HG02840 (cell line): Measurements from ENCODE around the gene ZNF672.

Experiments used
- ATAC-seq: cut with Tn5 transposase; IDR thresholded peaks from one replicate; pipeline ENCODE4 v1.9.1; 2021; ENCODE audit warnings: mild to moderate bottlenecking, moderate library complexity, moderate number of reproducible peaks; ENCODE audit not compliant: unreplicated experiment, low FRiP score

The ZNF672 gene

GRCh38 chr1:248831842-248832241 is 6.2 kb upstream of the ZNF672 start:
- no peak for ATAC-seq

- no peak for ATAC-seq
Observed at GRCh38 chr1:248834343-248834940, 3.6 kb upstream of the ZNF672 start.

- no peak for ATAC-seq
Observed at GRCh38 chr1:248837045-248837780, 811 bp upstream of the ZNF672 start.

- ATAC-seq = peak; percentile 60
Observed at GRCh38 chr1:248838357-248839167, 538 bp downstream of the ZNF672 start.

GRCh38 chr1:248839168-248839555 is 1.1 kb downstream of the ZNF672 start:
- no peak for ATAC-seq

GRCh38 chr1:248840946-248841345 is 2.9 kb downstream of the ZNF672 start:
- no peak for ATAC-seq

- no peak for ATAC-seq
Observed at GRCh38 chr1:248841702-248842395, 3.8 kb downstream of the ZNF672 start.

GRCh38 chr1:248842781-248843331 is 4.8 kb downstream of the ZNF672 start:
- ATAC-seq = no peak

GRCh38 chr1:248843687-248844086 is 5.7 kb downstream of the ZNF672 start:
- ATAC-seq = no peak

- ATAC-seq = no peak
Observed at GRCh38 chr1:248844526-248844925, 6.5 kb downstream of the ZNF672 start.

GRCh38 chr1:248847181-248847955 is 9.3 kb downstream of the ZNF672 start:
- ATAC-seq = no peak

- no peak for ATAC-seq
Observed at GRCh38 chr1:248847956-248848561, 10.0 kb downstream of the ZNF672 start.

- no peak for ATAC-seq
Observed at GRCh38 chr1:248848602-248849001, 10.6 kb downstream of the ZNF672 start.

GRCh38 chr1:248849152-248849551 is 11.1 kb downstream of the ZNF672 start:
- ATAC-seq = no peak

- ATAC-seq = no peak
Observed at GRCh38 chr1:248849637-248850036, 11.6 kb downstream of the ZNF672 start.

- ATAC-seq = no peak
Observed at GRCh38 chr1:248850124-248850523, 12.1 kb downstream of the ZNF672 start.

GRCh38 chr1:248850536-248851251 is 12.7 kb downstream of the ZNF672 start:
- no peak for ATAC-seq

- no peak for ATAC-seq
Observed at GRCh38 chr1:248851390-248851789, 13.4 kb downstream of the ZNF672 start.
